SK-N-MC (cell line): ENCODE results near the gene CMIP.

Experiments
- EZH2 ChIP-seq: fragments of 200-600 bp; sonication (generic); IDR thresholded peaks from one replicate; pipeline ENCODE4 v1.6.1; 2017; ENCODE audit warnings: antibody characterized with exemption
- POLR2AphosphoS5 ChIP-seq: IDR thresholded peaks from 2 replicates; pipeline ENCODE4 v1.6.1; 2012; ENCODE audit warnings: mild to moderate bottlenecking, low read depth, low read length, borderline replicate concordance

GRCh38 chr16:81713796-81714195 lies 269.2 kb downstream of the CMIP start:
- no peak for TF ChIP-seq POLR2AphosphoS5
- no peak for TF ChIP-seq EZH2
